Measurements from ENCODE around the gene LIPG. TPM values are rescaled to one million over a fixed set of nuclear protein-coding genes. Genes with fewer than 3 reads are reported as not detected.

The LIPG gene
- polyA plus RNA-seq, 2 of the 4 experiments (the other 2 are of a cell fraction) = 0.36 to 0.65 TPM

GRCh38 chr18:49527631-49528327 is 34.1 kb upstream of the LIPG start (continued):
- TF ChIP-seq REST (IDR thresholded peaks at IDR 0.05) = no peak
- TF ChIP-seq FOXS1 (CRISPR knock-in tag; IDR thresholded peaks at IDR 0.05) = no peak
- TF ChIP-seq, protein P1, sequence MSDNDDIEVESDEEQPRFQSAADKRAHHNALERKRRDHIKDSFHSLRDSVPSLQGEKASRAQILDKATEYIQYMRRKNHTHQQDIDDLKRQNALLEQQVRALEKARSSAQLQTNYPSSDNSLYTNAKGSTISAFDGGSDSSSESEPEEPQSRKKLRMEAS (IDR thresholded peaks at IDR 0.05) = no peak
- TF ChIP-seq ZNF302 (CRISPR knock-in tag; IDR thresholded peaks at IDR 0.05) = no peak
- TF ChIP-seq EHMT2 (IDR thresholded peaks at IDR 0.05; ENCODE audit: low read depth) = no peak
- no peak for TF ChIP-seq HOXB5 (CRISPR knock-in tag; IDR thresholded peaks at IDR 0.05)
- TF ChIP-seq PBX3 (IDR thresholded peaks at IDR 0.05) = no peak
- no peak for TF ChIP-seq POLR2A (IDR thresholded peaks at IDR 0.05; ENCODE audit: low read length)
- TF ChIP-seq ESRRA (IDR thresholded peaks at IDR 0.05; ENCODE audit: borderline replicate concordance, low read length) = no peak

GRCh38 chr18:49529596-49529995 is 32.3 kb upstream of the LIPG start:
- no peak overlapping the region for H3K27ac ChIP-seq

DNA sequence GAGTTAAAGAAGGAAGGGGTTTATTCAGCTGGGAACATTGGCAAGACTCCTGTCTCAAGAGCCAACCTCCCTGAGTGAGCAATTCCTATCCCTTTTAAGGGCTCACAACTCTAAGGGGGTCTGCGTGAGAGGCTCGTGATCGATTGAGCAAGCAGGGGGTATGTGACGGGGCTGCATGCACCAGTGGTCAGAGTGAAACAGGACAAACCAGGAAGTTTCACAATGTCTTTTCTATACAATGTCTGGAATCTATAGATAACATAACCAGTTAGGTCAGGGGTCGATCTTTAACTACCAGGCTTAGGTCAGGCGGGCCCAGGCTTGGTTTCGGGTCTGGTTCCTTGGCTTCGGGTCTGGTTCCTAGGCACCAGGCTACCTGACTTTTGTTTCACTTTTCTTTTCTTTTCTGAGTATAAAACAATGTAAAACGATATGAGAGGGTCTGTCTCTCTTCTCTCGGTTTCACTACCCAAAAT is 30.1 kb upstream of the LIPG start:
- H3K4me1 ChIP-seq = peaks cover 6% of the 10 kb centered on the region; the same call in 1 of the 3 replicates
- ATAC-seq = no peak
- FAIRE-seq = no peak
- H3K4me2 ChIP-seq = no peak overlapping the region
- no peak overlapping the region for H3K27ac ChIP-seq
- H3K4me3 ChIP-seq = no peak overlapping the region
- ChIA-PET CTCF (interaction anchor here (0.6 to 1.0 kb wide), 2 partner anchors 10 to 234 kb away, joined by 3 to 5 read pairs; no protein-coding TSS in a partner anchor), POLR2A (no interaction called here)
- H3K9me3 ChIP-seq = no peaks in the 10 kb centered on the region
- WGBS (ENCODE audit: missing lambda C conversion rate) = 83% methylated on average over 10 of the region's 10 CpGs
- DNase-seq (ENCODE audit: low read depth in 1 of 2, low spot score in 1 of 2) = no peak
- TF ChIP-seq FOXS1 (CRISPR knock-in tag; IDR thresholded peaks at IDR 0.05) (no peak), RNF2 (IDR thresholded peaks at IDR 0.05; ENCODE audit: borderline replicate concordance, low read depth) (no peak), CHD4 (IDR thresholded peaks at IDR 0.05; ENCODE audit: borderline replicate concordance) (no peak), KDM1A (IDR thresholded peaks at IDR 0.05; ENCODE audit: low read depth) (no peak), NFE2L2 (conservative IDR thresholded peaks at IDR 0.05; ENCODE audit: low read length) (no peak), NR3C1 (IDR thresholded peaks at IDR 0.05) (no peak), PHF8 (IDR thresholded peaks at IDR 0.05; ENCODE audit: borderline replicate concordance, low read depth) (no peak), POLR2AphosphoS2 (conservative IDR thresholded peaks at IDR 0.05; ENCODE audit: low read length) (no peak)
- TF ChIP-seq, protein P2, sequence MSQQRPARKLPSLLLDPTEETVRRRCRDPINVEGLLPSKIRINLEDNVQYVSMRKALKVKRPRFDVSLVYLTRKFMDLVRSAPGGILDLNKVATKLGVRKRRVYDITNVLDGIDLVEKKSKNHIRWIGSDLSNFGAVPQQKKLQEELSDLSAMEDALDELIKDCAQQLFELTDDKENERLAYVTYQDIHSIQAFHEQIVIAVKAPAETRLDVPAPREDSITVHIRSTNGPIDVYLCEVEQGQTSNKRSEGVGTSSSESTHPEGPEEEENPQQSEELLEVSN (IDR thresholded peaks at IDR 0.05; ENCODE audit: borderline replicate concordance, low read depth) = no peak
- TF ChIP-seq, protein P3, sequence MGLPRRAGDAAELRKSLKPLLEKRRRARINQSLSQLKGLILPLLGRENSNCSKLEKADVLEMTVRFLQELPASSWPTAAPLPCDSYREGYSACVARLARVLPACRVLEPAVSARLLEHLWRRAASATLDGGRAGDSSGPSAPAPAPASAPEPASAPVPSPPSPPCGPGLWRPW (IDR thresholded peaks at IDR 0.05) = no peak
- TF ChIP-seq, protein P4, sequence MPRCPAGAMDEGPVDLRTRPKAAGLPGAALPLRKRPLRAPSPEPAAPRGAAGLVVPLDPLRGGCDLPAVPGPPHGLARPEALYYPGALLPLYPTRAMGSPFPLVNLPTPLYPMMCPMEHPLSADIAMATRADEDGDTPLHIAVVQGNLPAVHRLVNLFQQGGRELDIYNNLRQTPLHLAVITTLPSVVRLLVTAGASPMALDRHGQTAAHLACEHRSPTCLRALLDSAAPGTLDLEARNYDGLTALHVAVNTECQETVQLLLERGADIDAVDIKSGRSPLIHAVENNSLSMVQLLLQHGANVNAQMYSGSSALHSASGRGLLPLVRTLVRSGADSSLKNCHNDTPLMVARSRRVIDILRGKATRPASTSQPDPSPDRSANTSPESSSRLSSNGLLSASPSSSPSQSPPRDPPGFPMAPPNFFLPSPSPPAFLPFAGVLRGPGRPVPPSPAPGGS (IDR thresholded peaks at IDR 0.05) = no peak
- TF ChIP-seq, protein P5, sequence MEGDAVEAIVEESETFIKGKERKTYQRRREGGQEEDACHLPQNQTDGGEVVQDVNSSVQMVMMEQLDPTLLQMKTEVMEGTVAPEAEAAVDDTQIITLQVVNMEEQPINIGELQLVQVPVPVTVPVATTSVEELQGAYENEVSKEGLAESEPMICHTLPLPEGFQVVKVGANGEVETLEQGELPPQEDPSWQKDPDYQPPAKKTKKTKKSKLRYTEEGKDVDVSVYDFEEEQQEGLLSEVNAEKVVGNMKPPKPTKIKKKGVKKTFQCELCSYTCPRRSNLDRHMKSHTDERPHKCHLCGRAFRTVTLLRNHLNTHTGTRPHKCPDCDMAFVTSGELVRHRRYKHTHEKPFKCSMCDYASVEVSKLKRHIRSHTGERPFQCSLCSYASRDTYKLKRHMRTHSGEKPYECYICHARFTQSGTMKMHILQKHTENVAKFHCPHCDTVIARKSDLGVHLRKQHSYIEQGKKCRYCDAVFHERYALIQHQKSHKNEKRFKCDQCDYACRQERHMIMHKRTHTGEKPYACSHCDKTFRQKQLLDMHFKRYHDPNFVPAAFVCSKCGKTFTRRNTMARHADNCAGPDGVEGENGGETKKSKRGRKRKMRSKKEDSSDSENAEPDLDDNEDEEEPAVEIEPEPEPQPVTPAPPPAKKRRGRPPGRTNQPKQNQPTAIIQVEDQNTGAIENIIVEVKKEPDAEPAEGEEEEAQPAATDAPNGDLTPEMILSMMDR (IDR thresholded peaks at IDR 0.05) = no peak

More at GRCh38 chr18:49529596-49529995, 32.3 kb upstream of the LIPG start:
- CTCF ChIA-PET = interaction anchor here (1.2 to 1.7 kb wide), 3 partner anchors 19 to 331 kb away, joined by 3 to 5 read pairs (median 4); no protein-coding TSS in a partner anchor
- H3K4me2 ChIP-seq = no peak overlapping the region
- ATAC-seq = no peak
- H3K4me3 ChIP-seq = no peak overlapping the region
- TF ChIP-seq TFCP2L1 (CRISPR knock-in tag; IDR thresholded peaks at IDR 0.05) (no peak), NR3C1 (IDR thresholded peaks at IDR 0.05) (no peak), GATA3 (IDR thresholded peaks at IDR 0.05; ENCODE audit: borderline replicate concordance) (no peak), CHD2 (IDR thresholded peaks at IDR 0.05; ENCODE audit: low read length, partially characterized antibody) (no peak), RCOR1 (IDR thresholded peaks at IDR 0.05; ENCODE audit: low read depth, low read length) (no peak), ZNF302 (CRISPR knock-in tag; IDR thresholded peaks at IDR 0.05) (no peak), RFX5 (IDR thresholded peaks at IDR 0.05) (no peak), HOXA7 (CRISPR knock-in tag; IDR thresholded peaks at IDR 0.05) (no peak)
- TF ChIP-seq, protein P3 (IDR thresholded peaks at IDR 0.05) = no peak
- POLR2A ChIA-PET = no interaction called here
- H3K4me1 ChIP-seq = peaks cover 6% of the 10 kb centered on the region; the same call in 1 of the 3 replicates
- H3K9me3 ChIP-seq = no peaks in the 10 kb centered on the region
- no peak for DNase-seq (ENCODE audit: low read depth in 1 of 2, low spot score in 1 of 2)
- WGBS (ENCODE audit: missing lambda C conversion rate) = 59% methylated on average over 3 of the region's 3 CpGs
- FAIRE-seq = no peak

All from A549 (cell line).